Spleen (tissue), 7 donors: ENCODE results near the gene DPYD.

Experiments
- POLR2AphosphoS5 ChIP-seq, 3 donors: sonication (generic); formaldehyde crosslinking; IDR thresholded peaks; one replicate each; pipeline ENCODE4 v1.5.1; 2017; ENCODE audit warnings: antibody characterized with exemption in 3 of 3
- TF ChIP-seq, protein P1 (sequence below), 11 experiments: fragments of 200-600 bp in 7 of 11; fragments of 450-650 bp in 4 of 11; sonication (generic) in 4 of 11; IDR thresholded peaks in 8 of 11; conservative IDR thresholded peaks in 3 of 11; 1 replicate in 7 of 11; 2 replicates in 4 of 11; pipeline versions ENCODE4 v1.4.0 to v1.8.0; 2016 to 2021; ENCODE audit warnings: antibody characterized with exemption in 11 of 11, inconsistent platforms in 4 of 11, mild to moderate bottlenecking in 1 of 11
- donor health status: DM: no; HTN: no; CAD: no; lungs with moderate emphysema.
- donor health status: DM: no; HTN: no; CAD: no.
- donor health status: DM: no; HTN: no; CAD: no.

- no peak for TF ChIP-seq POLR2AphosphoS5 (IDR thresholded peaks at IDR 0.05)
- TF ChIP-seq, protein P1, sequence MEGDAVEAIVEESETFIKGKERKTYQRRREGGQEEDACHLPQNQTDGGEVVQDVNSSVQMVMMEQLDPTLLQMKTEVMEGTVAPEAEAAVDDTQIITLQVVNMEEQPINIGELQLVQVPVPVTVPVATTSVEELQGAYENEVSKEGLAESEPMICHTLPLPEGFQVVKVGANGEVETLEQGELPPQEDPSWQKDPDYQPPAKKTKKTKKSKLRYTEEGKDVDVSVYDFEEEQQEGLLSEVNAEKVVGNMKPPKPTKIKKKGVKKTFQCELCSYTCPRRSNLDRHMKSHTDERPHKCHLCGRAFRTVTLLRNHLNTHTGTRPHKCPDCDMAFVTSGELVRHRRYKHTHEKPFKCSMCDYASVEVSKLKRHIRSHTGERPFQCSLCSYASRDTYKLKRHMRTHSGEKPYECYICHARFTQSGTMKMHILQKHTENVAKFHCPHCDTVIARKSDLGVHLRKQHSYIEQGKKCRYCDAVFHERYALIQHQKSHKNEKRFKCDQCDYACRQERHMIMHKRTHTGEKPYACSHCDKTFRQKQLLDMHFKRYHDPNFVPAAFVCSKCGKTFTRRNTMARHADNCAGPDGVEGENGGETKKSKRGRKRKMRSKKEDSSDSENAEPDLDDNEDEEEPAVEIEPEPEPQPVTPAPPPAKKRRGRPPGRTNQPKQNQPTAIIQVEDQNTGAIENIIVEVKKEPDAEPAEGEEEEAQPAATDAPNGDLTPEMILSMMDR (IDR thresholded peaks at IDR 0.05 in 8 of 11, conservative IDR thresholded peaks at IDR 0.05 in 3 of 11), result no peak
Observed at GRCh38 chr1:97599447-97599846, 321.4 kb downstream of the DPYD start.
